GM19043 (cell line): ENCODE measurements around the gene SULT4A1.
"Not testable (repeated sequence)": the region's sequence is repeated elsewhere in the genome, so short reads cannot be mapped to it uniquely, and the experiment has no call there.

ENCODE experiments used
- ATAC-seq: cut with Tn5 transposase; IDR thresholded peaks from one replicate; pipeline ENCODE4 v1.9.1; 2021; ENCODE audit warnings: low read depth; ENCODE audit not compliant: unreplicated experiment

Gene SULT4A1

GRCh38 chr22:43862074-43862881, at the start of gene SULT4A1:
Gene SULT4A1, minus strand, starts transcription at chr22:43862513. Its CDS starts 131 bp downstream, at chr22:43862382.
- no peak for ATAC-seq

GRCh38 chr22:43911351-43911750, 49.0 kb upstream of the SULT4A1 start:
- no peak for ATAC-seq

- ATAC-seq = no peak
These were observed 47.9 kb upstream of the SULT4A1 start for GRCh38 chr22:43910178-43910695.

- no peak for ATAC-seq
These were observed 47.4 kb upstream of the SULT4A1 start for GRCh38 chr22:43909708-43910107.

GRCh38 chr22:43905681-43906080, 43.4 kb upstream of the SULT4A1 start:
- ATAC-seq = no peak

GRCh38 chr22:43904412-43904811, 42.1 kb upstream of the SULT4A1 start:
- ATAC-seq = not testable (repeated sequence)

- ATAC-seq = not testable (repeated sequence)
These were observed 40.7 kb upstream of the SULT4A1 start for GRCh38 chr22:43903033-43903432.

GRCh38 chr22:43901976-43902643, 39.8 kb upstream of the SULT4A1 start:
- no peak for ATAC-seq

- ATAC-seq = no peak
These were observed 37.9 kb upstream of the SULT4A1 start for GRCh38 chr22:43900206-43900605.

- no peak for ATAC-seq
These were observed 35.5 kb upstream of the SULT4A1 start for GRCh38 chr22:43897751-43898261.

- no peak for ATAC-seq
These were observed 33.8 kb upstream of the SULT4A1 start for GRCh38 chr22:43895986-43896645.

GRCh38 chr22:43894122-43894521, 31.8 kb upstream of the SULT4A1 start:
- ATAC-seq = no peak

- no peak for ATAC-seq
These were observed 31.0 kb upstream of the SULT4A1 start for GRCh38 chr22:43893266-43893665.

- ATAC-seq = no peak
These were observed 30.0 kb upstream of the SULT4A1 start for GRCh38 chr22:43892183-43892894.

- ATAC-seq = no peak
These were observed 29.3 kb upstream of the SULT4A1 start, which contains the start of gene PNPLA5 for GRCh38 chr22:43891360-43892182. Gene PNPLA5, minus strand, starts transcription at chr22:43892013. Its CDS starts 133 bp downstream, at chr22:43891880.

- no peak for ATAC-seq
These were observed 28.6 kb upstream of the SULT4A1 start for GRCh38 chr22:43890901-43891331.

GRCh38 chr22:43889860-43890253, 27.5 kb upstream of the SULT4A1 start:
- ATAC-seq = no peak

GRCh38 chr22:43889201-43889859, 27.0 kb upstream of the SULT4A1 start:
- no peak for ATAC-seq

GRCh38 chr22:43888740-43889139, 26.4 kb upstream of the SULT4A1 start:
- ATAC-seq = no peak
